Ascending aorta (tissue), 2 donors: ENCODE measurements around the gene HEPACAM. TPM values are rescaled to one million over a fixed set of nuclear protein-coding genes. Genes with fewer than 3 reads are reported as not detected.

Source experiments
- DNase-seq, 2 donors: peaks; one replicate each; pipeline ENCODE4 v3.0.0-alpha.2; 2019; ENCODE audit warnings: low spot score in 2 of 2
- H3K27ac ChIP-seq, 2 donors: fragments of 200-600 bp; sonication (generic); one replicate each; pipeline ENCODE4 v1.5.1; 2016 to 2017; ENCODE audit warnings: mild to moderate bottlenecking in 1 of 2
- H3K27me3 ChIP-seq: fragments of 200-600 bp; sonication (generic); one replicate; pipeline ENCODE4 v1.5.1; 2017
- H3K36me3 ChIP-seq, 2 donors: fragments of 200-600 bp; sonication (generic); one replicate each; pipeline ENCODE4 v1.5.1; 2016
- H3K4me1 ChIP-seq, 2 donors: fragments of 200-600 bp; sonication (generic); one replicate each; pipeline ENCODE4 v1.5.1; 2016 to 2017; ENCODE audit warnings: mild to moderate bottlenecking in 1 of 2
- H3K4me3 ChIP-seq, 2 donors: fragments of 200-600 bp; sonication (generic); one replicate each; pipeline ENCODE4 v1.5.1; 2016 to 2017; ENCODE audit warnings: mild to moderate bottlenecking in 1 of 2
- H3K9me3 ChIP-seq, 2 donors: fragments of 200-600 bp; sonication (generic); one replicate each; pipeline ENCODE4 v1.5.1; 2016
- CTCF ChIP-seq, 3 experiments: fragments of 200-600 bp in 2 of 3; fragments of 450-650 bp in 1 of 3; sonication (generic) in 2 of 3; IDR thresholded peaks; one replicate each; pipeline ENCODE4 v1.5.1; 2016 to 2019; ENCODE audit warnings: antibody characterized with exemption in 3 of 3, mild to moderate bottlenecking in 1 of 3, moderate library complexity in 1 of 3
- intact Hi-C: fragments of 100-400 bp; cut with DNase I; formaldehyde crosslinking; loops from one replicate; pipeline ENCODE4 v1.15.1; 2023
- total RNA-seq: library from RNA; depleted of rRNA; stranded (reverse); fragments of >200 nt; gene quantifications from one replicate; pipeline ENCODE4 v1.1.0, GENCODE V29; 2016

HEPACAM gene
- total RNA-seq, 1 donor from 2014 or later: not detected

GRCh38 chr11:124942466-124943253 is 6.8 kb upstream of the HEPACAM start:
- H3K27me3 ChIP-seq: no peaks in the 10 kb centered on the region
- no peak overlapping the region for H3K4me3 ChIP-seq
- intact Hi-C loops: no loop called here
- H3K9me3 ChIP-seq: no peaks in the 10 kb centered on the region
- no peaks in the 10 kb centered on the region for H3K36me3 ChIP-seq
- H3K4me1 ChIP-seq: no peaks in the 10 kb centered on the region
- H3K27ac ChIP-seq: no peak overlapping the region
- TF ChIP-seq CTCF (IDR thresholded peaks at IDR 0.05): no peak
- DNase-seq: no peak

- Histone ChIP-seq H3K27me3 (no peaks in the 10 kb centered on the region), H3K36me3 (no peaks in the 10 kb centered on the region), H3K4me3 (no peak overlapping the region), H3K27ac (no peak overlapping the region), H3K9me3 (no peaks in the 10 kb centered on the region), H3K4me1 (no peaks in the 10 kb centered on the region)
- intact Hi-C loops: no loop called here
- DNase-seq: no peak
- no peak for TF ChIP-seq CTCF (IDR thresholded peaks at IDR 0.05)
These were observed 5.9 kb upstream of the HEPACAM start for GRCh38 chr11:124941703-124942102.

GRCh38 chr11:124938970-124939369 is 3.1 kb upstream of the HEPACAM start:
- intact Hi-C loops: no loop called here

GRCh38 chr11:124938206-124938765 is 2.4 kb upstream of the HEPACAM start:
- Histone ChIP-seq H3K36me3 (no peaks in the 10 kb centered on the region), H3K4me1 (no peaks in the 10 kb centered on the region), H3K9me3 (no peaks in the 10 kb centered on the region), H3K27me3 (no peaks in the 10 kb centered on the region), H3K4me3 (no peak overlapping the region), H3K27ac (no peak overlapping the region)
- no peak for DNase-seq
- TF ChIP-seq CTCF (IDR thresholded peaks at IDR 0.05): no peak
- intact Hi-C loops: no loop called here

More at GRCh38 chr11:124938970-124939369, 3.1 kb upstream of the HEPACAM start:
- Histone ChIP-seq H3K27me3 (no peaks in the 10 kb centered on the region), H3K4me3 (no peak overlapping the region), H3K27ac (no peak overlapping the region), H3K36me3 (no peaks in the 10 kb centered on the region), H3K9me3 (no peaks in the 10 kb centered on the region), H3K4me1 (no peaks in the 10 kb centered on the region)
- no peak for TF ChIP-seq CTCF (IDR thresholded peaks at IDR 0.05)
- DNase-seq: no peak

- no peak for TF ChIP-seq CTCF (IDR thresholded peaks at IDR 0.05)
- intact Hi-C loops: no loop called here
- Histone ChIP-seq H3K9me3 (no peaks in the 10 kb centered on the region), H3K27ac (no peak overlapping the region), H3K36me3 (no peaks in the 10 kb centered on the region), H3K4me1 (no peaks in the 10 kb centered on the region), H3K27me3 (no peaks in the 10 kb centered on the region), H3K4me3 (no peak overlapping the region)
- DNase-seq: no peak
These were observed 1.6 kb upstream of the HEPACAM start for GRCh38 chr11:124937336-124937935.
